Spleen (tissue), 7 donors: Measurements from ENCODE around the gene AGMO.

Experiments used
- POLR2A ChIP-seq, 3 donors: fragments of 450-650 bp; IDR thresholded peaks; one replicate each; pipeline ENCODE4 v1.5.1; 2017; ENCODE audit warnings: antibody characterized with exemption in 3 of 3, mild to moderate bottlenecking in 1 of 3
- POLR2AphosphoS5 ChIP-seq, 3 donors: sonication (generic); formaldehyde crosslinking; IDR thresholded peaks; one replicate each; pipeline ENCODE4 v1.5.1; 2017; ENCODE audit warnings: antibody characterized with exemption in 3 of 3
- TF ChIP-seq, protein P1 (sequence below), 11 experiments: fragments of 200-600 bp in 7 of 11; fragments of 450-650 bp in 4 of 11; sonication (generic) in 4 of 11; IDR thresholded peaks in 8 of 11; conservative IDR thresholded peaks in 3 of 11; 1 replicate in 7 of 11; 2 replicates in 4 of 11; pipeline versions ENCODE4 v1.4.0 to v1.8.0; 2016 to 2021; ENCODE audit warnings: antibody characterized with exemption in 11 of 11, inconsistent platforms in 4 of 11, mild to moderate bottlenecking in 1 of 11
- donor health status: DM: no; HTN: no; CAD: no; lungs with moderate emphysema.
- donor health status: DM: no; HTN: no; CAD: no.
- donor health status: DM: no; HTN: no; CAD: no.

DNA sequence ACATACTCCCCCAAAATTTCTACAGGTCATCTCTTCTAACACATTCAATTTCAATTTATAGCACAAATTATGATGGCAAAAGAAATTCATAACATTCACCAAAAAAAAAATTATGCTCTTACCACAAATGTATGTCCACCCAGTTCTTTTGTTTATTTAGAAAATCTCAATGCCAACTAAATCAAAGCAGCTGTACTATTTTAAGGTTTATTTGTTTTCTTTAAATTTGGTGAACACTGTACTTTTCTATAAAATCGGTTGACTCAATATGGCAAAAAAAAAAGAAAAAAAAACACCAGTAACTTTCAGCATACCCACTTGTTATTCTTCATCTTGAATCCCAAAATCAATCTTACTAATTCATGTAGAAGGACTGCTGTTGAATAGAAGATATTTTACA, 225.7 kb downstream of the AGMO start:
- TF ChIP-seq, protein P1, sequence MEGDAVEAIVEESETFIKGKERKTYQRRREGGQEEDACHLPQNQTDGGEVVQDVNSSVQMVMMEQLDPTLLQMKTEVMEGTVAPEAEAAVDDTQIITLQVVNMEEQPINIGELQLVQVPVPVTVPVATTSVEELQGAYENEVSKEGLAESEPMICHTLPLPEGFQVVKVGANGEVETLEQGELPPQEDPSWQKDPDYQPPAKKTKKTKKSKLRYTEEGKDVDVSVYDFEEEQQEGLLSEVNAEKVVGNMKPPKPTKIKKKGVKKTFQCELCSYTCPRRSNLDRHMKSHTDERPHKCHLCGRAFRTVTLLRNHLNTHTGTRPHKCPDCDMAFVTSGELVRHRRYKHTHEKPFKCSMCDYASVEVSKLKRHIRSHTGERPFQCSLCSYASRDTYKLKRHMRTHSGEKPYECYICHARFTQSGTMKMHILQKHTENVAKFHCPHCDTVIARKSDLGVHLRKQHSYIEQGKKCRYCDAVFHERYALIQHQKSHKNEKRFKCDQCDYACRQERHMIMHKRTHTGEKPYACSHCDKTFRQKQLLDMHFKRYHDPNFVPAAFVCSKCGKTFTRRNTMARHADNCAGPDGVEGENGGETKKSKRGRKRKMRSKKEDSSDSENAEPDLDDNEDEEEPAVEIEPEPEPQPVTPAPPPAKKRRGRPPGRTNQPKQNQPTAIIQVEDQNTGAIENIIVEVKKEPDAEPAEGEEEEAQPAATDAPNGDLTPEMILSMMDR (IDR thresholded peaks at IDR 0.05 in 8 of 11, conservative IDR thresholded peaks at IDR 0.05 in 3 of 11) = no peak
- TF ChIP-seq POLR2A (IDR thresholded peaks at IDR 0.05) = no peak
- TF ChIP-seq POLR2AphosphoS5 (IDR thresholded peaks at IDR 0.05) = no peak
